Measurements from ENCODE around the gene ARHGEF40.

DNA sequence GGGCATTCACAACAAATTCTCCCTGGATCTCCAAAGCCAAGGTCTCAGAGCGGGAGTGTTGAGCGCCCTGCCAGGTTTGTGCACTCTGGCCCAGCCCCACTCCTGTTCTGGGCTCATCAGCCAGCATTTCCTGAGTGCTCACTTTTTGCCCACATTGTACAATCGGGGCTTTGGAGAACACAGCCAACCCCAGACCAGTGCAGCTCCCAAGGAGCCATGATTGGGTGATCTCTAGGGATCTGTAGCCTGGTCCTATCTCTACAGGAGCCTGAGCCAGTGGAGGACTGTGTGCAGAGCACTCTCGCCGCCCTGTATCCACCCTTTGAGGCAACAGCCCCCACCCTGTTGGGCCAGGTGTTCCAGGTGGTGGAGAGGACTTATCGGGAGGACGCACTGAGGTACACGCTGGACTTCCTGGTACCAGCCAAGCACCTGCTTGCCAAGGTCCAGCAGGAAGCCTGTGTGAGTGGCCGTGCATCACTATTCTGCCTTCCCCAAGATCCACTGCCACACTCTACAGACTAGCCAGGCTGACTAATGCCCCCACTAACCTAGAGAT, 2.8 kb downstream of the ARHGEF40 start:
- no peak for TF ChIP-seq POLR2A (IDR thresholded peaks at IDR 0.05; ENCODE audit: extremely low read depth, insufficient read length)
- no peak for TF ChIP-seq CTCF (IDR thresholded peaks at IDR 0.05; ENCODE audit: low read depth, low read length)
- no peak for TF ChIP-seq MAX (IDR thresholded peaks at IDR 0.05; ENCODE audit: low read depth, low read length)
